ENCODE measurements around the gene GTF2IRD1.
"Not testable (repeated sequence)": the region's sequence is repeated elsewhere in the genome, so short reads cannot be mapped to it uniquely, and the experiment has no call there.

GTF2IRD1 gene

GRCh38 chr7:74485611-74486010 is 31.9 kb downstream of the GTF2IRD1 start:
- in situ Hi-C loops (cut with MboI; ENCODE audit: low sequenced_read_pairs) = no loop called here

GRCh38 chr7:74488518-74489030 is 34.9 kb downstream of the GTF2IRD1 start:
- in situ Hi-C loops (cut with MboI; ENCODE audit: low sequenced_read_pairs) = not testable (repeated sequence)

- in situ Hi-C loops (cut with MboI; ENCODE audit: low sequenced_read_pairs) = no loop called here
These were observed 36.6 kb downstream of the GTF2IRD1 start for GRCh38 chr7:74489997-74490945.

- in situ Hi-C loops (cut with MboI; ENCODE audit: low sequenced_read_pairs) = not testable (repeated sequence)
These were observed 37.8 kb downstream of the GTF2IRD1 start for GRCh38 chr7:74491490-74491889.

GRCh38 chr7:74493295-74493694 is 39.6 kb downstream of the GTF2IRD1 start:
- in situ Hi-C loops (cut with MboI; ENCODE audit: low sequenced_read_pairs) = no loop called here

- in situ Hi-C loops (cut with MboI; ENCODE audit: low sequenced_read_pairs) = no loop called here
These were observed 40.4 kb downstream of the GTF2IRD1 start for GRCh38 chr7:74494076-74494548.

- in situ Hi-C loops (cut with MboI; ENCODE audit: low sequenced_read_pairs) = no loop called here
These were observed 41.7 kb downstream of the GTF2IRD1 start for GRCh38 chr7:74495112-74496086.

GRCh38 chr7:74496272-74496671 is 42.6 kb downstream of the GTF2IRD1 start:
- in situ Hi-C loops (cut with MboI; ENCODE audit: low sequenced_read_pairs) = no loop called here

- in situ Hi-C loops (cut with MboI; ENCODE audit: low sequenced_read_pairs) = not testable (repeated sequence)
These were observed 43.1 kb downstream of the GTF2IRD1 start for GRCh38 chr7:74496773-74497172.

- in situ Hi-C loops (cut with MboI; ENCODE audit: low sequenced_read_pairs) = no loop called here
These were observed 44.6 kb downstream of the GTF2IRD1 start for GRCh38 chr7:74498354-74498753.

- in situ Hi-C loops (cut with MboI; ENCODE audit: low sequenced_read_pairs) = no loop called here
These were observed 45.5 kb downstream of the GTF2IRD1 start for GRCh38 chr7:74498996-74499834.

GRCh38 chr7:74499835-74500388 is 46.2 kb downstream of the GTF2IRD1 start:
- in situ Hi-C loops (cut with MboI; ENCODE audit: low sequenced_read_pairs) = no loop called here

- in situ Hi-C loops (cut with MboI; ENCODE audit: low sequenced_read_pairs) = no loop called here
These were observed 47.6 kb downstream of the GTF2IRD1 start for GRCh38 chr7:74501298-74501697.

GRCh38 chr7:74502216-74502891 is 48.6 kb downstream of the GTF2IRD1 start:
- in situ Hi-C loops (cut with MboI; ENCODE audit: low sequenced_read_pairs) = no loop called here

- in situ Hi-C loops (cut with MboI; ENCODE audit: low sequenced_read_pairs) = no loop called here
These were observed 49.4 kb downstream of the GTF2IRD1 start for GRCh38 chr7:74503061-74503460.

- in situ Hi-C loops (cut with MboI; ENCODE audit: low sequenced_read_pairs) = no loop called here
These were observed 50.2 kb downstream of the GTF2IRD1 start for GRCh38 chr7:74503943-74504342.

- in situ Hi-C loops (cut with MboI; ENCODE audit: low sequenced_read_pairs) = no loop called here
These were observed 52.0 kb downstream of the GTF2IRD1 start for GRCh38 chr7:74505471-74506324.

- in situ Hi-C loops (cut with MboI; ENCODE audit: low sequenced_read_pairs) = no loop called here
These were observed 52.6 kb downstream of the GTF2IRD1 start for GRCh38 chr7:74506325-74506724.

Measured in HL-60/S4 (cell line).